ENCODE results near the gene RASGEF1C.

DNA sequence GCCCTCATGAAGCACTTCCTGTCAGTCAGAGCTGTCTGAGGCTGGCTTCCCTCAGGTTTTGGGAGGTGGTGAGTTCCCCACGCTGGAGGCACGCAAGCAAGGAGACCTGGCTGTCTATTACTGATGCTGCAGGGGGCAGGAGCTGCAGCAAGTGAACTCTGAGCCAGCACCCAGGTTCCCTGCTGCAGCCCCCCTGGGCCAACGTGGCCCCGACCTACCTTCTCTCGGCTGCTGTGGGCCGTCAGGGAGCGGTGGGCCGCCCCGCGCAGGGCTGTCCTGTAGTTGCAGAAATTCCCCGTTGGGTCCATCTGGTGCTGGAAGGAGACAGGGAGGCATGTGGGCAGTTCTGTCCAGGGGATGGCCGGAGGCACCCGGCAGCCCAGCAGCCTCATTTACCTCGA is 90.6 kb downstream of the RASGEF1C start:
- TF ChIP-seq RFX5 (IDR thresholded peaks at IDR 0.05; ENCODE audit: low read depth, low read length) (no peak), SUZ12 (IDR thresholded peaks at IDR 0.05; ENCODE audit: unreplicated experiment) (no peak), MYC (IDR thresholded peaks at IDR 0.05; ENCODE audit: insufficient read depth, insufficient read length, insufficient replicate concordance, low read length, severe bottlenecking) (no peak), SIN3A (IDR thresholded peaks at IDR 0.05; ENCODE audit: low read depth, low read length) (no peak), POLR2AphosphoS2 (IDR thresholded peaks at IDR 0.05; ENCODE audit: low read depth, low read length) (no peak), EZH2 (IDR thresholded peaks at IDR 0.05; ENCODE audit: borderline replicate concordance, control insufficient read depth, low read depth, low read length) (no peak), CTCF (IDR thresholded peaks at IDR 0.05 in 2 of 3, conservative IDR thresholded peaks at IDR 0.05 in 1 of 3; ENCODE audit: control insufficient read depth in 2 of 3, extremely low read depth in 1 of 3, insufficient read depth in 1 of 3, low read depth in 3 of 3, low read length in 3 of 3) (no peak), CEBPZ (IDR thresholded peaks at IDR 0.05; ENCODE audit: low read depth, low read length) (no peak), POLR2A (IDR thresholded peaks at IDR 0.05; ENCODE audit: low read depth, low read length) (no peak), SREBF2 (IDR thresholded peaks at IDR 0.05; ENCODE audit: low read length) (no peak)
- TF ChIP-seq, protein P1, sequence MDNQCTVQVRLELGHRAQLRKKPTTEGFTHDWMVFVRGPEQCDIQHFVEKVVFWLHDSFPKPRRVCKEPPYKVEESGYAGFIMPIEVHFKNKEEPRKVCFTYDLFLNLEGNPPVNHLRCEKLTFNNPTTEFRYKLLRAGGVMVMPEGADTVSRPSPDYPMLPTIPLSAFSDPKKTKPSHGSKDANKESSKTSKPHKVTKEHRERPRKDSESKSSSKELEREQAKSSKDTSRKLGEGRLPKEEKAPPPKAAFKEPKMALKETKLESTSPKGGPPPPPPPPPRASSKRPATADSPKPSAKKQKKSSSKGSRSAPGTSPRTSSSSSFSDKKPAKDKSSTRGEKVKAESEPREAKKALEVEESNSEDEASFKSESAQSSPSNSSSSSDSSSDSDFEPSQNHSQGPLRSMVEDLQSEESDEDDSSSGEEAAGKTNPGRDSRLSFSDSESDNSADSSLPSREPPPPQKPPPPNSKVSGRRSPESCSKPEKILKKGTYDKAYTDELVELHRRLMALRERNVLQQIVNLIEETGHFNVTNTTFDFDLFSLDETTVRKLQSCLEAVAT (IDR thresholded peaks at IDR 0.05) = no peak
- TF ChIP-seq, protein P2, sequence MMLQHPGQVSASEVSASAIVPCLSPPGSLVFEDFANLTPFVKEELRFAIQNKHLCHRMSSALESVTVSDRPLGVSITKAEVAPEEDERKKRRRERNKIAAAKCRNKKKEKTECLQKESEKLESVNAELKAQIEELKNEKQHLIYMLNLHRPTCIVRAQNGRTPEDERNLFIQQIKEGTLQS (IDR thresholded peaks at IDR 0.05; ENCODE audit: borderline replicate concordance, extremely low read depth, low read depth, low read length) = no peak

All from GM12878 (cell line).